Measurements from ENCODE around the gene HOXA7.

Gene HOXA7

DNA sequence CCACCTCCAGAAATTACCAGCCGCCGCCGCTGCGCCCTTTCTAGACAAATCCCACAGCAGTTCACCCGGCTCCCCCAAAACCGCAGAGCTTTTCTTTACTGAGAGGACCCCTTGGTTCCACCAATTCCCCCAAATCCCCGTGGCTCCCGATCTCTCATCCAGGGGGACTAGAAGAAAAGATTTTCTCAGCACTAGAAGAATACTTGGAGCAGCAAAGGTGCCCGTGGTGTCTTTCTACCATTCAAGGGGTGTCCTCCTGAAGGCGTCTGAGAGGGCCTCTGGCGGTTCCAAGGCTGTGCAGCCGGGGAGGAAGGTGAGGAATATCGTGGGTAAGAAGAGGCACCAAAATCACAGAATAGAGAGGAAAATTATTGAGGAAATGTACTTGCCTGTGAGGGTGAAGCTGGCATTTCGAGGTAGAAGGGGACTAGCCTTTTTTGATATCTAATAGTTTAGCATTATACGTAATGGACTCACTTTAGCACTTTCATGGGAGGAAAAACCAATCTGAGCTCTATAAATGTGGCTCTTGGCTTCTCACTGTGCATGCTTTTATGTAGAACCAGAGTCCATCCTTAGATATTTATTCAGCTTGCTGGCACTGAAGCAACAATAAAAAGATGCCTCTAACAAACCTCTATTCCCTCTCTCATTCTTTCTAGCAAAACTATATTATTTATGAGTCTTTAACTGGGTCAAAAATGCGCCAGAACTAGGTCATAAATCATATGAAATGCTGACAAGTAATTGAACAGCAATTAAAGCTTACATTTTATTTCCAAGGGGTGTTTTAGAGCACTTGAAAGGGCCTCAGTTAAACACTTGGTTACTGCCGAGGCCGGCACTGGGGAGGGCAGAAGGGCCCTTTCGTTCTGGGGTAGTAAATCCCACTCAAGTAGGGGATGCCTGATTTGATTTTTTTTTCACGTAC lies 40.2 kb downstream of the HOXA7 start:
- peak; percentile 52 for DNase-seq

DNA sequence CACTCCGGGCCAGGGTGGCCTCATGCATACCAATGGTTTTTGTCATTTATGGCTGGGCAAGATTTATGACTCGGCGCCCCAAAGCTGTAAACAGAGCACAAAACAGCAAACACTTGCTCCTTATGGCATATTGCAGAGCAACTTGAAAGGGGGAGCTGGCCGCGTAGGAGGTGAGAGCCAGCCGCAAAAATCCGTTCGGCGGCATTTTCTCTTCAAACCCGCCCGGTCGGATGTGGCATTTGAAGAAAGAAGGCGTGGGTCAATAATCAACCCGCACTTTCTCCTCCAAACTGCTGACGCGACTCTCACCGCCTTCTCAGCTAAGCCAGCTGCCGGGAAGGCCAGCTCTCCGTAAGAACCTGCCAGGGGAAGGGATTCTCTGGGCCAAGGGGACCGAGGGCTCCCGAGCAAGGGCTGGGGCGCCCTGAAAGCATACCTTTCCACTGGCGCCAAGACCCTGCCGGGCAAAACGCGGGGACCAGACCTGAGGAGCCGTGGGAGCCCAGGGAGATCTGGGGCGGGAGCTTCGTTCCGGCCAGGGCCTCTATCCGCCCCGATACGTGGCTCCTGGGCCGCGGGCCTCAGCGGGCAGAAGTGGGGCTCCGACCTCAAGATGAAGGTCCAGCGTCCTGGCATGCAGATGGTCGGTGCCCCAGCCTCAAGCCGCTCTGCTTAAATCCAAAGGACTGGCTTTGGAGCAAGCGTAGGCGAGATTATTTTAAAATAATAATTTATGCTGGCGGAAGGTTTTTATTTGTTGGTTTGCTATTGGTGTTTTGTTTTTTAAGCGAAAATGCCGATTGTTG lies 41.1 kb downstream of the HOXA7 start:
- DNase-seq: peak; percentile 46

- DNase-seq: no peak
These were observed 41.6 kb downstream of the HOXA7 start for GRCh38 chr7:27114881-27115220.

DNA sequence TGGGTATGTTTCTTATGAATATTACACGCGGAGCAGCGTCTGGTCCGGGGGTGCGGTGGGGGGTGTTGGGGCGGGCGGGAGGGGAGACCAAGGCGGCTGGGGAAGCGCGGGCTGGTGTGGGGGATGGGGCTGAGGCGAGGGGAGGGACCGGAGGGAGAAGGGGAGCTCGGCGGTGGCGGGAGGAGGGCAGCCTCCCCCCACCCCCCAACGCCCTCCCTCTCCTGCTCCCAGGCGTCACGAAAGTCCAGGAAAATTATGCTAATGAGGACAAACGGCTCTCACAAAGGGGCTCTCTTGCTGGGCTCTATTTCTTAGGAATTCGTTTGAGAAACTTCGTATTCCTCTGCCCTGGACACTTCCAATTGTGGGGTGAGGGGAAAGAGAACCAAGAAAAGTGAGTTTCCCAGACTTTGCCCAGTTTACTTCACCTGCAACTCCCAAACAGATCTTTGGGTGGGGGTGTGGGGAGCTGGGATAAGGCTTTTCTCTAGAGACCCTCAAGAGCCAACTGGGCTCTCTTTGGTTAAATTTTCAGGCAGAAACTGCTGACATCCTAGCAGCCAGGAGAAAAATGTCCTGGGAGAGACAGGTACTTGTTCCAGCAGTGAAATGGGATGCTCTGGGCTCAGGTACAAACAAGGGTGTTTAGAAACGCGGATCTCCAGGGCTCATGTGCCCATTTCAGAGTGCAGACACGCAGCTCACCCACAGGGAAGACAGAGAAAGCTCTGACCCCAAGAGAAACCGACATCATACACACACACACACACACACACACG lies 42.3 kb downstream of the HOXA7 start:
- peak; percentile 93 for DNase-seq

DNA sequence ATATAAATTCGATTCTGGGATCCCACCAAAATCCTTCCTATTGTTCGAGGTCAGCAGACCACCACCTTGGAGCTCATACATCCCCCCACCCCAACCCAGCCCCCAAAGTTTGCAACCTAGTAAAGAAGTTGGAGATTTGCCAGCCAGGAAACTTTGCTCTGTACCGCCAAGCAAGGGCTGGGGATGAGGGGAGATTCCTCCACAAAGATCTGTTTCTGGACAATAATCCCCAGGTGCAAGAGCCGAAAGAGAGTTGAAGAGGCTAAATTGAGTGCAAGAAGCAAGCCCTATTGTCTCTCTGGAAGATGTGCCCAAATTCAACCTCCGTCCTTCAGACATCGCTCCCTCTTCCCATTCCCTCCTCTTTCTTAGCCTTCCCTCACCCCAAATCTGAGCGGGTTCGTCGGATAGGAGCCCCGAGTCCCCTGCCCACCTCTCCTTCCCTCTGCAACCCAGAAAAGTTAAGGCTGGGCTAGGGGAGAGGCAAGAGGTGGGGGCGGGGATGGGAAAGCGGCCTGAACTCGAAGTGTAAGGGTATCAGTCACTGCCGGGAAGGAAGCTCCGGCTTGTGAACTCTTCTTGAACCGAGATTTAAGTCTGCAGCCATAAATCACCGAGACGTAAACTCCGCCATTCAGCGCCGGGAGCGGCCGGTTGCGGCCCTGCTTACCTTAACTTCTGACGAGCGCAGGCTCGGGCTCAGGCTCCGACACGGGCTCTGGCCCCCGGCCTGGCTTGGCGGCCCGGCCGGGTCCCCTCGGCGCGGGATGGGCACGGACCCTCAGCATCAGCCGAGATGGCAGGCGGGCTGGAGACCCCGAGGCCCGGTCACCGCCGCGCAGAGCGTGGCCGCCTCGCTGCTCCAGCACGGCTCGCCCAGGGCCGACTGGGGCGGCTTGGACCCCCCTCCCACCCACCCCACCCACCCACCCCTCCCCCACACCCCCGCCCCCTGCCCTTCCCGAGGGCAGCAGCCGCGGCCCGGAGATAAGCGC lies 43.2 kb downstream of the HOXA7 start:
- peak; percentile 91 for DNase-seq

- DNase-seq: no peak
These were observed 44.1 kb downstream of the HOXA7 start for GRCh38 chr7:27112361-27112760.

DNA sequence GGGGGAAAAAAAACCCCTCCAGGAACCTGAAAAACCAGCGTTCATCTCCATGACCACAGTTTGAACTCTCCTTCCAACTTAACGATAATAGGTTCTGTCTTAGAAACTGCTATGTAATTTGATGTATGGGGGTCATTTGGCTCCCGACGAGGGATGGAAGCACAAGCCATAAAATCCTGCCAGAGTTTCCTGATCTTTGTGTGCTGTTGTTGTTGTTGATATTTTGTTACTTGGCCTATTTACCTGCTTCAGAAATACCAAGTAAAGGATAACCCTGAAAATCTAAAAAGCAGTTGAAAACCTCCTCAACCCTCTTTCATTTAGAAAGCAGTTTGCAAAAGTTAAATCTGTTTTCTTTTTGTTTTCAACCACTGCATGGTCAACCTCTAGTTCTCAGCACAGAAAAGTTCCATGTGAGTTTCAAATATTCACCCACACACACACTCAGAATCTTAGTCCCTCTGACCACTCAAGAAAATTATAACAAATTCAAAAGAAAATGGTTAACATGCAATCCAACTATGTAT lies 44.7 kb downstream of the HOXA7 start:
- peak; percentile 74 for DNase-seq

GRCh38 chr7:27111042-27111750 lies 45.3 kb downstream of the HOXA7 start:
- peak; percentile 56 for DNase-seq

DNA sequence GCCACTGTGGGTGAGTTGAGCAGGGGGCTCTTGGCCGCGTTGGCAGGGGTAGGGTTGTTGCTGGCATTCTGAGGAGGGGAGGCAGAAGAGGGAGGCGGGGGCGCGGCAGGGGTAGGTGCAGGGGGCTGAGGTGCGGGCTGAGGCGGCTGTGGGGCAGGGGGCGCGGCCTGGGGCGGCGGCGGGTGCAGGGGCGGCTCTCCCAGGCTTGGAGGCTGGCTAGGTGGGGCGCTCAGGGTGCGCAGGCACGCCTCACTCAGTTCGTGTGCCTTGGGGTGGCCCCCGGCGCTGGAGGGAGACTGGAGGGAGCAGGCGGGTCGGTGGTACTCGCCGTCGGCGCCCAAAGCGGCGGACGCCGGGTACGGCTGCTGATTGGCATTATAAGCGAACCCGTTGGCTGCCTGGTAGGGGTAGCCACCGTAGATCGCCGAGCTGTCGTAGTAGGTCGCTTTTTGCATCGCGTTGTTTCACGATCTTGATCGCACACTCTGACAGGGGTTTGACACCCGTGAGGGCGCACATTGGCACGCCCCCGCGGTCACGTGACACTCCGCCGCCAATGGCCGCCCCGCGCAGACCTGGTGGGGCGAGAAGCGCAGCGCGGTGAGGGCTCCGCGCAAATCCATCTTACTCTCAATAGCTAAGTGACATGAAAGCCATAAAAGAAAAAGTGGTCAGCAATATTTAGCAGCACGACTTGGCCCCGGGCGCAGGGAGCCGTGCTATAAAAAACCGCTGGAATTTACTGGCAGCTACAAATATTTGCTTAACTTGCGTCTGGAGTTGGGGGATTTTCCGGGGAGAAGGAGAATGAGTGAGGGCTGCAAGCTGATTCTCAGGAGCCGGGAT lies 46.1 kb downstream of the HOXA7 start:
- DNase-seq: no peak

- DNase-seq: no peak
These were observed 46.8 kb downstream of the HOXA7 start for GRCh38 chr7:27109466-27110185.

GRCh38 chr7:27108390-27109127 lies 47.9 kb downstream of the HOXA7 start:
- no peak for DNase-seq

- no peak for DNase-seq
These were observed 48.8 kb downstream of the HOXA7 start for GRCh38 chr7:27107391-27108381.

DNA sequence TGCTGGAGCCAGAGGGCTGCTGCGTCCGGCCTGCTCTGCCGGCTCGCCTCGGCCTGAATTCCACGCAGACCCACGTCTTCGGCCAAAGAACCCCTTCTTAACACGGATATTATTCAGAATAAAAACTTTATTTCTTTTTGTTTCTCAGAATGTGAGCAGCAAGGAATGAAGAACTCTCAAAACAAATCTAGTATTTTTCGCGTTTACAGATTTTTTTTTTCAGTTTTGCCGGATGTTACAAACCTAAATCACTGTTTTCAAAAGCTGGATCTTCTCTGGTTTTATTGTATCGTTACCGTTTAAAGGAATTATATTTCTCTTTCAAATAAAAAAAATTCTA lies 49.6 kb downstream of the HOXA7 start:
- no peak for DNase-seq

DNA sequence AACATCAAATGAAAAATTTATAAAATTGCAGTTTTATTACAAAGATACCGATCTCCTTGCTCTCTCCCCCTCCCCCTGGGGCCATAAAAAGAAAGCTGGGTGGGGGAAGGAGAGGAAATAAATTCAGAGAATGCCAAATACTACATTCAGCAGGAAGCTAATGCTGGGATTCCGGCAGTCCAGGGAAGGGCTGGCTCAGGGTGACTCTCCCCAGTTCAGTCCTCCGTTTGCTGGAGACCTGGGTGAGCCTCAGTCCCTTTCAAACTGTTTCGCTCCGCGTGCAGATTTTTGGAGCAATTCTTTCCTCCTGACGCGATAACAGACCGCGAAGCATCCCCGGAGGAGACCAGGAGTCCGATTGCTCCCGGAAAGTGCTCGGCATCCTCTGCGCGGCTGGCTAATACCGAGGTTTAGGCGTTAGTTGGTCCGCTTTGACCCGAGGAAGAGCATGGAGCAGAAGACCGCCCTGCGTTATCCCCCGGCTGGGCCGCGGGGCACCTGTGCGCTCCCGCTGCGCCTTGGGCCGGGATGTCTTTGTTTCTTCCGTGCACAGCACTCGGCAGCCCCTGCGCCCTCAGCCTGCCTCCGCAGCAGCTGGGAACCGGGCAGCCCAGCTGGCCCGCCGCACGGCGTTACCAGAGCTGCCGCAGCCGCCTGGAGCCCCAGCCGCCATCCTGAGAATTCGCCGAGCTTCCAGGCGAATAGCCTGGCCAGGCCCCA lies 50.1 kb downstream of the HOXA7 start:
- no peak for DNase-seq

DNA sequence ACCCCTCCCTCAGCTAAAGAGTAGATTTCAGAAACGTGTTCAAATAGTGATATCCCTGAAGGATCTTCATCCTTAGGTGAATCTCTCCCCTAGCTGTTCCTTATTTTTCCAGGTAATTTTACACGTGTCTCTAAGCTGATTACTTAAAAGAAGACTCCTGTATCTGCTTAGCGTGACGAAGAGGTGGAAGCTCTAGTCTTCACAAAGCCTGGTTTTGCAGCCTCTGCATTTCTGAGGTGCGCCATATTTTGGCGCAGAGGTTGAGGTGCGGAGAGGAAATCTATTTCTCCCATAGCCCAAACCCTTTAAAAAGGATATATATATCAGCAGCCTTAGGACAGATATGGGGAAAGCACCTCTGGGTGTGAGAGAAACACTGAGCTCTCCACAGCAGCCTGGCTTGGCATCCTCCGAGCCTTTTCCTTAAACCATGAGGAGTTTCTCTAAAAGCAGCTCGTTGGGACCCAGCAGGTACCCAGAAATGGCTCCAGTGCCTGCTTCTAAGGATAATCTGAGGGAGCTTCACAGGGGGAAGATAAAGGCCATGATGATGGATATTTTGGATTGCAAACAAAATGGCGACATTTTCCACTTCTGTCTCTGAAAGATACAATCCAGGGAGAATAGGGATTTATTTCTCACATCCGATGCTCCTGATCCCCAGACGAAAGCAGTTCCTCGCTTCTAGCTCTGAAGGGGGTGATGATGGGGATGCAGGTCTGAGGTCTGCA lies 51.0 kb downstream of the HOXA7 start:
- no peak for DNase-seq

Measured in NCI-H69 (cell line).